ENCODE measurements around the gene CDC14B.

DNA sequence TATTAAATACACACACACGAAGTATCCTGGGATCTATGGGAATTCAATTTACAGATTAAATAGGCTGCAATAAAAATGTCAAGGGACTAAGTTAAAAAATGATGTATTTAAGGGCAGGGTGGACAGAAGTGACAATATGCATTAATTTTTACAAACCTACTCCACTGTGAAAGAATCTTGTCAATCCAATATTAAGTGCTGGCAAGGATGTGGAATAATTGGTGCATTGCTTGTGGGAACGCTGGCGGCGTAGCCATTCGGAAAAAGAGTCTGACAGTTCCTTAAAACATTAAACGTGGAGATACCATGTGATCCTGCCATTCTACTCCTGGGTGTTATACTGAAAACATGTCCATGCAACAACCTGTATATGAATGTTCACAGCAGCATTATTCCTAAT, 4.2 kb downstream of the CDC14B start:
- TF ChIP-seq EZH2 (IDR thresholded peaks at IDR 0.05) (no peak), FOXP2 (optimal IDR thresholded peaks at IDR 0.05; ENCODE audit: control extremely low read depth, extremely low read length, insufficient read depth) (no peak)

Measured in SK-N-MC (cell line).